H4 (cell line): ENCODE data around the gene GDI2. TPM values are rescaled to one million over a fixed set of nuclear protein-coding genes. Genes with fewer than 3 reads are reported as not detected.
"Not testable (repeated sequence)": the region's sequence is repeated elsewhere in the genome, so short reads cannot be mapped to it uniquely, and the experiment has no call there.

Experiments
- DNase-seq: peaks from one replicate; pipeline ENCODE4 v3.0.0-alpha.2; 2015; ENCODE audit warnings: low spot score
- total RNA-seq: library from RNA; depleted of rRNA; stranded (reverse); fragments of >200 nt; shearing (Covaris generic); gene quantifications from 2 replicates; pipeline ENCODE4 v1.2.3, GENCODE V29; 2014; rRNA removed

Gene GDI2
- 241 and 283 TPM in 2 replicates for total RNA-seq

DNA sequence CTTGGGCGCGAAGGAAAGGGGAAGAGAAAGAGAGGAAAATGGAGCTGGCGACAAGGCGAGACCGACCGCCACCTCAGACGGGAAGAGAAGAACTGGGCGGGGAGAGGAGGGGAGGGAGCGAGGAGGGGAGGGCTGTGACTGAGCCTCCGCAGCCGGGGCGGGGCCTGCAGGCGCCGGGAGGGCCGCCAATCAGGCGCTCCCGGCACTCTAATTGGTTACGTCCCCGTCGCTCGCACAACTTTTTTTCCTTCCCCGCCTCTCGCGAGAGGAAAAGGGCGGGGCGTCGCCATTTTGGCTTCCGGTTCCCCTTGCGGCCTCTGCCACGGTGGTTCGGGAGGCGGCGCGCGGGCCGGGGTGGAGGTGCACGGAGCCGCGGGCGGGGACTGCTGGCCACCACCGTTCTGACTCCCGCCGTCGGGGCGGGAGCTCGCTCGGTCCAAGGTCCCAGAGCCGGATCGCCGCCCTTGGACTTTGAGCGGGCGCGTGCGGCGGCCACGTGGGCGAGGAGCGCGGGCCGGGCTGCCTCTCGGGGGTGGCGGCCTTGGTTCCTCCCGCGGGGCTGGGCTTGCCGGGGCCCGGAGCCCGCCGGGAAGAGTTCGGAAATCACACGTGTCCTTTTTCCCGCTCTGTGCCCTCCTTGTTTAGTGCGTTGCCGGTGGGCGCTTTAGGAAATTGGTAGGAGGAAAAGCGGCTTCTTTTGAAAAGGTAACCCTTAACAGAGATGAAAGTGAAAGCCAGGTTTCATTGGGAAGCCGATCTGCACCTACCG lies at the start of gene GDI2:
Gene GDI2, minus strand, starts transcription at position 94 of the 769 bp plus-strand sequence. CDS start 176 bp downstream, outside the sequence.
- peak; percentile 78 for DNase-seq

DNA sequence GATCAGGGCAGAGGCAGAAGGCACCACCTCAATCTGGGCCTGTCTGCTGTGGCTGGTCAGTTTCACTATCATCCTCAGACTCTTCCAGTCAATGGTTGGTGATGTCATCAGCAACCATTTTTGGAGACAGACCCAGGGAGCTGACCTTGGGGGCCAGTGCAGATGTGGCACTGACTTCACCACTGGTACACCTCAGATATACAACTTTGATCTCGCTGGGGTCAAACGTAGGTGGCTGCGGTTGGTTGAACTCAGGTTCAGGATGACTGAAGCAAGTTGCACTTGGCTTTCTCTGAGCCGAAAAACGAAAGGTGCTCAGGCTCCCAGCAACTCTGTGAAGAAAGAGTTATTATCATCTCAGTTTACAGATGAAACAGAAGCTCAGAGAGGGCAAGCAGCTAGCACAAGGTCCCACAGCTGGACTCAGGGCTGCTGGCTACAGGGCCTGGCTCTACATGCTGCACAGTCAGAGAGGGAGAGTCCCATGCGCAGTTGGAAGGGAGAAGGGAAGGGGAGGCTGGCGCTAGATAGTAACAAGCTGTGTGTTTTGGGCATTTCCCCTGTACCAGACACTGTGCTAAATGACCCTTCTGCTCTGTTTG lies 49.2 kb upstream of the GDI2 start:
- DNase-seq = no peak

DNA sequence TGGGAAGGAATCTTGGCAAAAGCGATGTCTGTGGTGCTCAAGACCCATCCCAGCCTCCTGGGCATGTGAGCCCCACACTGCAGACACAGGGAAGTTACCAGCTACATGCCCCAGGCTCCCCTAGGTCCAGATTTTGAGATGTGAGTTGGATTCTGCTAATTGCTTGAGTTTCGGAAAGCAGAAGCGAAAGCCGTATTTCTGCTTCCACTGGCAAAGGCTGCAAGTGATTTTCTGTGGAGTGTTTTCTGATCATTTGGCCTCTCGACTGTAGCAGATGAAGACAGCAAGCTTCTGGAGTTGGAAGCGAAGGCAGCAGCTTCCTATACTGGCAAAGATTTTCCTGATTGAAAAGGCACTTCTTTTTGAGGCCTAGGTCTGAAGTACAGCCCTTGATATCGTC lies 46.8 kb upstream of the GDI2 start:
- DNase-seq = no peak

DNA sequence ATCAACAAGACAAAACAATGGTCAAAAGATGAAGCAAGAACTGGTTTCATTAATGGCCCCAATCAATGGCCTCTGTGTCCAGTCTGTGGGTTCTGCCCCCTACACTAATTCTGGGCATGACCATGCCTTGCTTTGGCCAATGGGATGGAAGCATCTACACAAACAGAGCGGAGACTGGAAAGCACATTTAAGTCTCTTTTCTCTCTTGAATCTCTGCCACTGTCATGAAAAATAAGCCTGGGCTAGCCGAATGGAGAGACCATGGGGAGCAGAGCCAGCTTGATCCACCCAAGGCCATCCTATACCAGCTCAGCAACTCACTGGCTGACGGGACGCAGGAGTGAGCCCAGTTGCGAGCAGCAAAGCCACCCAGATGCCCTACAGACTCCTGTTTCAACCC lies 45.6 kb upstream of the GDI2 start:
- DNase-seq = no peak

DNA sequence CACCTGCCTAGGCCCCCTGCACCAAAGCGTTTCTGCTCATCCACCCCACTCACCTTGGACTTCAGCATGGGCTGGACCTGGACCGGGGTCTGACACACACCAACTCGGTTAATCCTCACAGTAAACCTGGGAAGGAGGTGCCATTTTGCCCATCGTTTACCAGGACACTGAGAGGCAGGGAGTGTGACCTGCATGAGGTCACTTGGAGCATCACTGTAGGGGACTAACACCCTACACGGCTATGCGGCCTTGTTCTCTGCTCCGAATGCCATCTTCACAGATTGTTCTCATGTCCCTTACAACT lies 43.4 kb upstream of the GDI2 start:
- DNase-seq = no peak

DNA sequence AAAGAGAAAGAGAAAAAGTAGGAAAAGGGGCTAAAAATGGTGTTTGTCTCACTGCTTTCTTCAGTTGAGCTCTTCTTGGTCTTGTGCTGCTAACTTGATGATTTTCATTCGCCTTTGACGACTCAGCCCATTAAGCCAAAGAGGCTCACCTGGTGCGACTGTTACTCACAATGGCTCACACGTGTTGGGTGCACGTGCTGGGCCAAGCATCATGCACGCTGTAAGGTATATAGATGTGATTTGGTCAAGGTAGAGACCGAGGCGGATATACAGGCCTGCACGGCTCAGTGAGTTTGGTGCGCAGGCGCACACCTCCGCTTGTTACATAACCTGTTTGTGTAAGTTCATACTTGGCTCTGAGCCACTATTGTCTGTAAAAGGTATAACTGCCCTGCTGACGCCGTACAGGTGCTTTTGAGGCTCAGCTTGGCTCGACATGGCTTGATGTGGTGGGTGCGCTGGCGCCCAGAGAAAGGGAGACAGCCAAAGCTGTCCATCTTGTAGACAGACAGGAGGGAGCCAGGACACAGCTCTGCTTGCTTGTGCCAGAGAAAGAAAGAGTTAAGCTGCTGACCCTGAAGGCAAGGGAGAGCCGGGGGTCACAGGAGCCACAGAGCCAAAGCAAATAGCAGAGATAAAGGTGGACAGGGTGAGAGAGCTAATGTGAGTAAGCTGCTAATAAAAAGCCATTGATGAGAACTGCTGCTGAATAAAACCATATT lies 42.9 kb upstream of the GDI2 start:
- no peak for DNase-seq

DNA sequence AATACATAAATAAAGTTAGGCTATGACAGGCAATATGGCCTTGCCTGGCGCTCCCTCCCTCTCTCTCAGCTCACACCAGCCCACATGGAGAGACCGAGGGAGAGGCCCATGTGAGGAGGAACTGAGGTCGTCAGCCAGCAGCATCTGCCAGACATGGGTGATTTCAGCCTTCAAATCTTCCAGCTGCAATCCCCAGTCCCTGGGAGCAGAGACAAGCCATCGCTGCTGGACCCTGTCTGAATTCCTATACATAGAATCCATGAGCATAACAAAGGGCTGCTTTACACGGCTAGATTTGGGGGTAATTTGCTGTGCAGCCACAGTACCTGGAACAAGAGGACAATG lies 40.9 kb upstream of the GDI2 start:
- no peak for DNase-seq

DNA sequence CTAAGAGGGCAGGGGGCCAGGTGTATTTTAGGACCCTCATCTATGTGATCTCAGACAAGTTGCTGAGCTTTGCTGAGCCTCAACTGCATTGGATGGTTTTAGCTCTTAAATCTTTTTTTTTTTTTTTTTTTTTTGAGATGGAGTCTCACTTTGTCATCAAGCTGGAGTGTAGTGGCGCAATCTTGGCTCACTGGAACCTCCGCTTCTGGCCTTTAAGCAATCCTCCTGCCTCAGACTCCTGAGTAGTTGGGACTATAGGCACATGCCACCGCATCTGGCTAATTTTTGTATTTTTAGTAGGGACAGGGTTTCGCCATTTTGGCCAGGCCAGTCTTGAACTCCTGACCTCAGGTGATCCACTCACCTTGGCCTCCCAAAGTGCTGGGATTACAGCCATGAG lies 33.4 kb upstream of the GDI2 start:
- not testable (repeated sequence) for DNase-seq

DNA sequence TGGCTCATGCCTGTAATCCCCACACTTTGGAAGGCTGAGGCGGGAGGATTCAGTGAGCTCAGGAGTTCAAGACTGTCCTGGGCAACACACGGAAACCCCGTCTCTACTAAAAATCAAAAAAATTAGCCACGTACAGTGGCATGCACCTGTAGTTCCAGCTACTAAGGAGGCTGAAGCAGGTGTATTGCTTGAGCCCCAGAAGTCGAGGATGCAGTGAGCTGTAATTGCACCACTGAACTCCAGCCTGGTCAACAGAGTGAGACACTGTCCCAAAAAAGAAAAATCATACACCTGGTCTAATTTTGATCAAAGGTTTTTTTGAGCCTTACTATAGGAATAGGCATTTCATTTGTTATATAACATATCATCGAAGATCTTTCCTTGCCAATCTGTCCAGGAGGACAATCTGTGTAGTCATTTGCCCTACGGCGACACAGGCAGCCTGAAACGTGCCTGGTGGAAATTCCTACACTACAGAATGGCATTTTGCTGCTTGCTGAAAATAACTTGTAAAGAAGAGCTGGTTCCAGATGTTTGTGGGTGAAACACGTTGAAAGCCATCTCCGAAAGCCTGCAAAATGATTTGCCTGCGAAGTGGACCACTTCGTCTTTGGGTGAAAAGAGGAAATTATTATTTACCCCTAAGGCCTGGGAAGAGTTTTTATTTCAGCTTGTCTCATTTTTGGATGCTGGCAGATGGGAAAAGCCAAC lies 31.3 kb upstream of the GDI2 start:
- no peak for DNase-seq

DNA sequence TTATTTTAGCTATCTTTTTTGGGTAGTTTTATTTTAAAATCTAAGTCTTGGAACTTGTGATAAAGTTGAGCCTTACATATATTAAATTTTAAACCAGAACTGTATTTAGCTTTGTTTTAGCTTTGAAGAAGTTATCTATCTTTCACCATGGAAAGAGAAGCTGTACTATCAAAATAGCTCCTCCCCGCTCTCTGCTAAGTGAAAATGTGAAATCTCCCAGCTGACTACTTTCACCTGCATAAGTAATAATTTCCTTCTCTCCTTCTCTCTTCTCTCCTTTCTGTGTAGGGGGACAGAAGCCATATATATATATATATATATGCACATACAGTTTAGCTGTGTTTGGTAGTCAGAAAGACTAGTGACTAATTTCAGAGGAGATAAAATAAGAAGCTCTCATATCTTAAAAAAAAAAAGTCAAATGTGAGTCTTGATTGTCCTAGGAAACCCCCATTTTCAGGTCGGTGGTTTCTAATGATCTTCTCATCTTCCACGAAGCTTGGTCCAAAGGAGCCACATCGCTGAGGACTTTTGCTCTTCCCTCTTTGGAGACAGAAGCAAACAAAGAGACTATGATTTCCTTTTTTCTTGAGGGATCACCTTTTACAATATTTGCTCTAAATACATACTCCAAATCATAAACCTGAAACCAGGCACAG lies 30.6 kb upstream of the GDI2 start:
- no peak for DNase-seq

DNA sequence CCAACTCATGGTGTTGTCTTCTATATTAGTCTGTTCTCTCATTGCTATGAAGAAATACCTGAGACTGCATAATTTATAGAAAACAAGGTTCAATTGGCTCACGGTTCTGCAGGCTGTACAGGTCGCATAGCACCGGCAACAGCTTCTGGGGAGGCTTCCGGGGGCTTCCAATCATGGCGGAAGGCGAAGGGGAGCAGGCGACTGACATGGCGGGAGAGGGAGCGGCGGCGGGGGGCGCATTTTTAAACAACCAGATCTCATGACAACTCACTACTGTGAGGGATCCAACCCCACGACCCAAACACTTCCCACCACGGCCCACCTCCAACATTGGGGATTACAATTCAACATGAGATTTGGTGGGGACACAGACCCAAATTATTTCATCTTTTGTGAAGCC lies 28.7 kb upstream of the GDI2 start:
- DNase-seq = no peak

DNA sequence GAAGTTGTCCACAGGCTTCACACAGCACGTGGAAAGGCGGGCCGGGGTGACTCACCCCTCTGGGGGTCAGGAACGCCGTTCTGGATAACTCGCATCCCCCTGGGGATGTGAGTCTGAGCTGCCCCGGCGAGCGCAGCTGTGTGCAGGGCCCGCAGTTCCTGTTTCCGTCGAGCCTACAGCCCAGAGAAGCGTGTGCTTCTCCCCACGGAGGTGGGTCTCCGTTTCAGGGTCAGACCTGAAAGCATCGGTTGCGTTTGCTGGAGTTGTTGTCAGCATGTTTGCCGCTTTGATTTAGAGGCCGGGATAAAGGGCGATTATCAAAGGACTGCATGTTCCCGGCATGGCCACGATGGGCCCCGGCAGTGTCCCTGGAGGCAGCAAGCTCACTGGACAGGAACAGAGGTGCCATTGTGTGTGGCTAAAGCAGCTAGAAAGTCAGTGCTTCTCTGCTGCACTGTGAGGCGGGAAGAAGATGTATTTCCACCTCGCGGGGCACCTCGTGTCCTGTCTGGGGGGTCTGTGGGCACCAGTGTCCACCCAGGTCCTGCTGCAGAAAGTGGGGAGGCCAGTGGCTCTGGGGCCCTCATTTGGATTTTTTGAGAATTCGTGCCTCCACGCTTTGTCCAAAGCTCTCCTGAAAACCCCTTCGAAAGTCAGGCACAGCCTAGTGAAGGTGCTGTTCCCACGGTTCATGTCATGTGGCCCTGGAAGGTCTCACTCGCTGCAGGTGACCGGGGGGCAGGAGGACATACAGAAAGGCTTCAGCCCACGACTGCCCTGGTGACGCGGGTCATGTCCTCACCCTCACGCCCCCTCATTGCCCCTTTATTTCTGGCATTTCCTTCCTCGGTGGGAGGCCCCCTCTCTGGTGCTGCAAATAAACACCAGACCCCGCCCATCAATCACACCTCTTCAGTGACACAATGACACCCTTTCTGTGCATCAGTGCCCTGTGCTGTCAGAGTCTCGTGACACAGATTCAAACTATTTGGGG lies 27.4 kb upstream of the GDI2 start:
- no peak for DNase-seq

DNA sequence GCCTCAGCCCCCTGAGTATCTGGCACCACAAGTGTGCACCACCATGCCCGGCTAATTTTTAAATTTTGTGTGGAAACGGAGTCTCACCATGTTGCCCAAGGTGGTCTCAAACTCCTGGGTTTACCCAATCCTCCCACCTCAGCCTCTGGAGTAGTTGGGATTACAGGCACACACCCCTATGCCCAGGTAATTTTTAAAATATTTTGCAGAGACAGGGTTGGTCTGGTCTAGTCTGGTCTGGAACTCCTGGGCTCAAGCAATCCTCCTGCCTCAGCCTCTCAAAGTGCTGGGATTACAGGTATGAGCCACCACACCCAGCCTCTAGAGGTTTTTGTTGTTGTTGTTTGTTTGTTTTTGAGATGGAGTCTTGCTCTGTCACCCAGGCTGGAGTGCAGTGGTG lies 22.9 kb upstream of the GDI2 start:
- not testable (repeated sequence) for DNase-seq

DNA sequence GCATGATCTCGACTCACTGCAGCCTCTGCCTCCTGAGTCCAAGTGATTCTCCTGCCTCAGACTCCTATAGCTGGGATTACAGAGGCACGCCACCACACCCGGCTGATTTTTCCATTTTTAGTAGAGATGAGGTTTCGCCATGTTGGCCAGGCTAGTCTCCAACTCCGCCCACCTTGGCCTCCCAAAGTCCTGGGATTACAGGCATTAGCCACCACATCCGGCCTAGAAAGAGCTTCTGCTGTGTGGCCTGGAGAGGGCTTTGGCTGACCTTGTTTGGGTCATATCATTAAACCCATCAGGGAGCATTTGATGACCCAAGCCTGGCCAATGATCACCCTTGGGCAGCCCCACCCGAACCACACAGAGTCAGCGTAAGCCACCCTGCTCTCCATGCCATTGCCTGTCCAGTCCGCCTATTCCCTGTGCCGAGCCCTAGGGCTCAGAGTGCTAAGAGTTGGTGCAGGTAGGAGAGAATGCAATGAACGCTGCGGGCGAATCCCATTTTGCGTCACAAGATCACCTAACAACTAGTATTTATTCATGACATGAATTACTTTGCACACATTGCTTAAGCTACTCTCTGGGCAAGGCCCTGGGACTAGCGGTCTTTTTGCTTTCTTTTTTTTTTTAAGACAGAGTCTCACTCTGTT lies 22.3 kb upstream of the GDI2 start:
- no peak for DNase-seq

DNA sequence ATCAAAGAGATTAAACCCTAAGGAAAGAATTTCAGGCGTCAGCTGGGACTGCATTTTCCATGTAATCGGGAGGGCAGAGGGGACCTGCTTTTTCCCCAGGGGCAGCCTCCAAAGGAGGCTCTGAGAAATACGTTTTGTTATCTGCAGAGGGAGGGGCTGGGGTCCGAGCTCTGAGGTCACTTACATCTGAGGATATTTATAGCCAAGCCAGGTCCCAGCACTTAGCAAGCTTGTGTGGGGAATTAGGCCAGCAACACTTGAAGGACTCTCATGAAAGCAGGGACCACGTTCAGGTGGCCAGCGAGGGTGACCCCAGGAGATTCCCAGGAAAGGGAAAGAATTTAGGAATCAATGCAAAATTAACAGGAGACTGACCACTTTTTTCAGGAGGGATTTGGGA lies 20.6 kb upstream of the GDI2 start:
- no peak for DNase-seq

DNA sequence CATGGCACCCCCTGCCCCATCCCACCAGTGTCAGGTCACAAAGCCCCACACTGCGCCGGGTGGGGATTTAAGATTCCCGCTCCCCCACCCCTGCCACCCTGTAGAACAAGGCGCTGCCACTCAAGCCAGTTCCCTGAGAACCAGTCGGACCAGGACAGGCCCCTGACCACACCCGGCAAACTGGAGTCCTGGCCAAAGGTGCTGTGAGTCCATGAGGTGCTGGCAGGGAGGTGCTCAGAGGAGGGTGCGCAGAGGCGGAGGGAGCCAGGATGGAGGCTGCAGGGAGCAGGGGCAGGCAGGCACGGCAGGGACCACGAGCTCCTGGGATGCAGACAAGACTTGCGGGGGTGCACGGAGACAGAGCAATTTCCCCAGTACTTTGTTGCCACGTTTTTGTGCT lies 19.7 kb upstream of the GDI2 start:
- DNase-seq = no peak

DNA sequence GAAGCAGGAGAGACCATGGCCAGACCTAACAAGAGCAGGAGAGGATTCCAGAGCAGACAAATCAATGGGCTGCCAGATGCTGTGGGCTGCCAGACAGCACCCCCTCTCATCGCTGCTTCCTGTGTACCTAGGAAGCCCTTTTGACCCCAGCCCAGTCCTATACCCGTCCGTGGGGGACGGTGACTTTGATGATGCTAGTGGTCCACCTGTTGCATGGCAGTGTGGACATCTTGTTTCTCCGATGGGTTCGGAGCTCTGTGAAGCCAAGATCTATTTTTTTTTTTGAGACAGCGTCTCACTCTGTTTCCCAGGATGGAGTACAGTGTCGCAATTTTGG lies 18.2 kb upstream of the GDI2 start:
- DNase-seq = no peak

DNA sequence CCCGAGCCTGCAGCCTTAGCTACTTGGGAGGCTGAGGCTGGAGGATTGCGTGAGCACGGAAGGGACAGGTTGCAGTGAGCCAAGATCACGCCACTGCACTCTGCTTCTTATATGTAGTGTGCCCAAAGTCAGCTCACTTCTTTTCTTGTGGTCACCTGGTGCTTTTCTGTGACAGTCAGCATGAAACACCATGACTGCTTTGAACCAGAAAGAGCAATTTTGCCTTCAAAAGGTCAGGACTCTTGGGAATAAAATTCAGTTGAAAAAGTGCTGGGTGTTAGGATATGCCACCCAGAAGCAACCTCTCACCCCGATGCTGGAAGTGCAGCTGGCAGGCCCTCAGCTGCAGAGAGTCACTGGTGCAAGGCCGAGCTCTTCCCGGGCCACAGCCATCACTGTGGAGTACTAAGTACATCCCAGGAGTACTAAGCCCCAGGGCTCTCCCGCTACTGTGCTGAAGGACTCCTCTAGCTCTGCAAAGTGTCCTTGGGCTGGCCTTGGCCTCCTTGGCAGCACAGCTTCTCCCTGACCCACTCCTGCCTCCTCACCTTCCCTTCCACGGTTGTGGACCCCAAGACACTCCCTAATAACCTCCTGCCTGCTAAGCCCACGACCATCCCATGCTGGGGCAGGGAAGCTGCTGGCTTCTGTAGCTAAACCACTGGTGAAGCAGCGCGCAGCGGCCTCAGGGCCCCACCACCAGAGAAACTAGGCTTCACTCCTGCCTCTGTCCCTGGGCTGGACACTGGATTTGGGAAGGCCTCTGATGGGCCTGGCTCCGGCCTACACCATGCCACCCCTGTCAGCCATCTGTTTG lies 17.6 kb upstream of the GDI2 start:
- DNase-seq = no peak

DNA sequence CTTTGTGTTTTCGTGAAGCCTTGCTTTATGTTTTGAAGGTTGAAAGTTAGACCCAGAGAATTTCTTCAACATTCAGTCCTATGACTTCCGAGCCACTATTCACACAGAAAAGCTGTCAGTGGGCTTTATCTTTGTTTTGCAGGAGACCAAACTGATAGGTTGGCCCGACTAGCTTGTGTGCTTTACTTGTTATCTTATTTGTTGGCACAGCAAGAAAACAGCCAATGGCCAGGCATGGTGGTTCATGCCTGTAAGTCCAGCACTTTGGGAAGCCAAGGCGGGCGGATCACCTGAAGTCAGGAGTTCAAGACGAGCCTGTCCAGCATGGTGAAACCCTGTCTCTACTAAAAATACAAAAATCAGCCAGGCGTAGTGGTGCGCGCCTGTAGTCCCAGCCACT lies 16.0 kb upstream of the GDI2 start:
- no peak for DNase-seq

DNA sequence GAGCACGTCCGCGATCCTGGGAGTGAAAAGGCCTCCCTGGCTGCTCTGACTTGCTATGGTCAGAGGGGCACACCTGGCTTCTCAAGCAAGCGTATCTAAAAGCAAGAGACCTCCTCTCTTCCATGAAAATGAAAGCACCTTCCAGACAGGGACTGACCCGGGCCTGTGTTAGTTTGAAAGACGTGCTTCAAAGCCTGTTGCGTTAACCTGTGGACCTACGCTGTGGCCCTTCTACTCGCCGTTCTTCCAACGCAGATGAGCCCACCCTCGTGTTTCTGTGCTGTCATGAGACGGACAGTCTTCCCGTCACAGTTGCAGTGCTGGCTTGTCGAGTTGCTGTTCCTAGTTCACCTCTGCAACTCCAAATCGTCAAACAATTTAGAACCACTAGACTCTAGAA lies 15.5 kb upstream of the GDI2 start:
- no peak for DNase-seq
